GM19023 (cell line): Measurements from ENCODE around the gene GJD3.

ENCODE experiments used
- ATAC-seq: cut with Tn5 transposase; IDR thresholded peaks from one replicate; pipeline ENCODE4 v1.9.1; 2021; ENCODE audit warnings: mild to moderate bottlenecking, moderate library complexity; ENCODE audit not compliant: unreplicated experiment

GJD3 gene

DNA sequence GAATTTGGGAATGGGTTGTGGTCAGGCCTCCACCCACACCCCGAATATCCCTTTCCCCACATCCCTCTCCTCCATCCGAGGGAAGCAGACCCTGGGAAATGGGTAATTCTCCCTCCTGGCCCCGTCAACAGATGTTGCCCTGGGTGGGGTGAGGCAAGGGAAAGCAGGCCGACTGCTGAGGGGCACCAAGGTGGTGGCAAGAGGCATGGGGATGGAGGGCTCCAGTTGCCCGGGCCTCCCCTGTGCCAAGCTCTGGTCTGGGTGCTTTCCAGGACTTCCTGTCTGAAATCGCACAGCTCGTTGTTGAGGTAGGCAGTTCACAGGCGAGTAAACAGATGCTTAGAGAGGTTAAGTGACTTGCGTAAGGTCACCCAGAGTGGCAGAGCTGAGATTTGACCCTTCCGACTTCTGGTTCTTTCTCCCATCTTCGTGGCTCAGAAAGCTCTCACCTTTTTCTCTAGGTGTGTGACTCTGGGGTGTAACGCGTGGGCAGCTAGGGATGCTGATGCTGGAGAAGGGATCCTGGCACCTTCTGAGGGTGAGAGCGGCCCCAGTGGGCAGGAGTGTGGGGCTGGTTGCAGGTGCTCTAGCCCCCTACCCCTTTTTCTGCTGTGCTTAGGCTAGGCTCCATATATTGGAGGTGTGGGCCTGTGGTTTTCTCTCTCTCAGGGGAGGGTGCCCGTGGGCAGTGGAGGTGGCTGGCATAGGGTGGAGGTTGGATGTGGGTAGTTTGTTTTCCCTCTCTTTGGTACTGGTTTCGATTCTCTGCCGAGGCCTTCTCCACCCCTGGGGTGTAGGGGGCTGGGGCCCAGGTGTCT lies 38.3 kb downstream of the GJD3 start:
- ATAC-seq = no peak

DNA sequence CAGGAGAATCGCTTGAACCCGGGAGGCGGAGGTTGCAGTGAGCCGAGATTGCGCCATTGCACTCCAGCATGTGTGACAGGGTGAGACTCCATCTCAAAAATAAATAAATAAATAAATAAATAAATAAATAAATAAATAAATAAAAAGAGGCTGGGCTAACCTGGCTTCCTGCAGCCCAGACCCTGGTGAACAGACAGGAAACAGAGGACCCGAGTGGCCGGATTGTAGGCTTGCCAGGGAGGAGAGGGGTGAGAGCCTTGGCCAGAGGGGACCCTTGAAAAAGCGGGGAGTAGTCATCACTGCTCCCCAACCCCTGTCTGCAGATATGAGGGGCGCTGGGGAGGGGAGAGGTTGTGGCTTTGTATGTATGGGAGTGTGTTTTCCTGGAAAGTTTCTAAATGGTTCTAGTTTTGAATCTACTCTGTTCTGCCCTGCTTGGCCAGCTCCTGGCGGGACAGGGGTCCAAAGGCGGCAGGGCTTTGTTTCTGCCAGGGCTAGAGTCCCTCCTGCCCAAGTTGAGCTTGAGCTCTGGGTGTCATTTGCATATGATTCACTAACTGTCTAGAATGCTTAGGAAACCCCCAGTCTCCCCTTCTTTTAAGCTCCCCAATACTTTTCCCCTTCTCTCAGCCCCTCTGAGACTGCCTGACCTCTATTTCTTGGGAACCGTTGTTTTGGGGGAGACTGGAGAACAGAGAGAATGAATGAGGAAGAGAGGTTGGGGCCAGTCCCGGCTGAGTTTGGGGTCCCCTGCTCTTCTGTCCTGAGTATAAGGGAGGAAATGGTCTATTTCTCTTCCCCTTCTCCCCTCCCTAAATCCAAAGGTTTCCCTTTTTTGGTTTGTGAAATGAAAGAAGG lies 39.2 kb downstream of the GJD3 start:
- no peak for ATAC-seq

DNA sequence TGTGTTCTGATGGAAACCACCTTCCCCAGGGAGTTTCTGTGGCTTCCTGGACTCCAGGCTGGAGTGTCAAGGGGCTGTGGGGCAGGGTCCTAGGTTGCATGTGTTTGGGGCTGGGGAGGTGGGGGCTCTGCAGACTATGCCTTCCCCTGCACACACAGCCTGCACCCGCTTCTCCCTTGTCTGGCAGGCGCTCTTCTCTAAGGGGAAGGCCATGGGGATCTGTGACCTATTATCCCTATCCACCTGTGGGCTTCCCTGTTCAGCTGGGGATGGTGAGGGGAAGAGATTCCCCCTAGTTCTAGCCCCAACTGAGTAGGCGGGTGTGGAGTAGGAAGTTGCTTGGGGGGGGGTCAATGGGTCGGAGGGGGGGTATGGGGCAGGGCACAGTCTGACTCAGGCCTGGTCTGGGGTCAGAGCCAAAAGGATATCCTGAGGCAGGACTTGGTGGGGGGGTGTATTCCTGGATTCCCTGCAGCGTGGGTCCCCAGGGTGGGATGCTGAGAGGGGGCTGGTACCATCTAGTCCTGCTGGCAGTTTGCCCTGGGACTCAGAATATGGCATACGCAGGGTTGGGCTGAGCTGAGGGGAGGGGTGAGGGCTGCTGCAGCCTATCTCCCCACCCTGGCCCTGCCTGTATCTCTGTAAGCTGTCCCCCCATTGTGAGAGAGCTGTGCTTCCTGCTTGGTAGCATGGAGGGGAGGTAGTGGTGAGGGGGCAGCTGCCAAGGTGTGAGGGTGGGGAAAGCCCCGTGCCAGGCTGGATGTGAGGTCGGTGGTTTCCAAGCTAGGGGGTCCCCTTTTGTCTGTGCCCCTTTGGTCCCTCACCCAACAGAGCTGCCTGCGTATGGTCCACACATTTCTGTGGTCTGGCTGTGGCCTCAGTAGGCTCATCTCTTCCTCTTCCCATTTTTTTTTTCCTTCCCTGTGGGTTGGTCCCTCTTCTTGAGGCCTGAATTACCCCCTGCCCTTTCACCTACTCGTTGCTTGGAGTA lies 40.9 kb downstream of the GJD3 start:
- no peak for ATAC-seq

DNA sequence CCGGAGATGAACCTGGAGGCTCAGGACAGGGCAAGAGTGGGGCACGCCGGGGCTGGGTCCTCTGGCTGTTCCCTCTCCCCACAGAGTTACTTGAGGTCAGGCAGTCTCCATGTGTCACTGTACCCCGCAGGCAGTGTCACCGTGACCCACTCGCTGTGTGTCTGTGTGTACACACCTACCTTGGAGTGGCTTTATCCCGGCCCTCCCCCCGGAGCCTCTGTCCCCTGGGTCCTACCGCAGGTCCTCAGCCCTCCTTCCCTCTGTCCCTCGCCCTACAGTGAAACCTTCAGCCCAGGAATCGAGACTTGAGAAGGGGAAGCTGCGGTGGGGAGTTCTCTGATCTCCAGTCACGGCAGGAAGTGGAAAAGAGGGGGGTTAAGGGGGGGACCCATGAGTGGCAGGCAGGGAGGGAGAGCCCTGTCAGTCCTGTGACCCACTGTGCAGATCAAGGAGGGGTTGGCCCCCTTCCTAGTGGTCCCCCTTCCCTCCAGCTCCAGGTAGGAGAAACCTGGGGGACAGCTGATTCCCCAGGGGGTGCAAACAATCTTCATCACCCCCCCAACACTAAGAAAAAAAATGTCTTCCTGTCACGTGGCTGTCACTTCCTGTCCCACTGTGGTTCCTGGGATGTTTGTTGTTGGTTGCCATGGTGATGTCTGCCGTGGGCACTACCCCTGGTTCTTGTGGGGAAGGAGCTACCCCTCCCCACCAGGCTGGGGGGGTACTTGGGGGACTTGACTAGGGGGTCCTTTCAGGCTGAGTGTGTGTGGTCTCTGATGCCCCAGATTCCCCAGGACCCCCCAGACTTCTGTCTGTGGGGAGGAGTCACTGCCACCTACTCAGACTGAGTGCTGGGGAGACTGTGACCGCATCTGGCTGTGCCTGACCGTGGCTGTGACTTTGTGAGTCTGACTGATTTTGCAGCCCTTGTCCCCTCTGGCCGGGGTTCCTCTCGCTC lies 41.9 kb downstream of the GJD3 start:
- ATAC-seq = peak; percentile 31

DNA sequence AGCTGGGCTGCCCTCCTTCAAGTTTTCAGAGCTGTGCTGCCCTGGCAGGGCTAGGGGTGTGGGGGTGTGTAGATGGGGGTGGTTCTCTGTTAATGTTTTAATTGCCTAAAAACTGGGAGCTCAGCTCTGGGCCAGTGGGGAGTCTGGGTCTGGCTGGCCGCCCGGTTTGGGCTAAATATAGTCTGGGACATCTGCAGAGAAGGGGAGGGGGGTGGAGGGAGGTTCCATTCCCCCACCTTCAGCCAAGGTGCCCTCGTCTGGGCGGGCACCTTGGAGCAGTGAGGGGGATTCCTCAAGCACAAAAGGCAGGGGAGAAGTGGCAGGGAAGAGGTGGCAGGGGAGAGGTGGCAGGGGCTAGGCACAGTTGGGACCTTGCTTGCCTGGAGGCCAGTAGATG lies 42.6 kb downstream of the GJD3 start:
- no peak for ATAC-seq

DNA sequence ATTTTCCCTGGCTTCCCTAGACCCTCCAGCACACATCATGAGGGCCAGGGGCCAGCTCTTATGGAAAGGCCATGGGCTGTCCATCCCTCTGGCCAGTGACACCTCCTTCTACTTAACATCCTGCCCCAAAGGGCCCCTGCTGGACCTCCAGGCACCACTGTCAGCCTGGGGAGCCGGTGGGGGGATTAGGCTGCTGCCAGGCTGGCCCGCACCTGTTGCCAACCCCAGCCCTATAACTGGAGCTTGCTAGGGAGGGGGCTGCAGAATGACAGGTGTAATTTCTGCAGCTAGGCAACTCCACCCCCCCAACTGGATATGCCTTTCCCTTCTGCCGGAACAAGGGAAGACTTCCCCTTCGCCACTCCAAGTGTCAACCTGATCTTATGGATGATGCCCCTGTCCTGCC lies 43.0 kb downstream of the GJD3 start:
- no peak for ATAC-seq

DNA sequence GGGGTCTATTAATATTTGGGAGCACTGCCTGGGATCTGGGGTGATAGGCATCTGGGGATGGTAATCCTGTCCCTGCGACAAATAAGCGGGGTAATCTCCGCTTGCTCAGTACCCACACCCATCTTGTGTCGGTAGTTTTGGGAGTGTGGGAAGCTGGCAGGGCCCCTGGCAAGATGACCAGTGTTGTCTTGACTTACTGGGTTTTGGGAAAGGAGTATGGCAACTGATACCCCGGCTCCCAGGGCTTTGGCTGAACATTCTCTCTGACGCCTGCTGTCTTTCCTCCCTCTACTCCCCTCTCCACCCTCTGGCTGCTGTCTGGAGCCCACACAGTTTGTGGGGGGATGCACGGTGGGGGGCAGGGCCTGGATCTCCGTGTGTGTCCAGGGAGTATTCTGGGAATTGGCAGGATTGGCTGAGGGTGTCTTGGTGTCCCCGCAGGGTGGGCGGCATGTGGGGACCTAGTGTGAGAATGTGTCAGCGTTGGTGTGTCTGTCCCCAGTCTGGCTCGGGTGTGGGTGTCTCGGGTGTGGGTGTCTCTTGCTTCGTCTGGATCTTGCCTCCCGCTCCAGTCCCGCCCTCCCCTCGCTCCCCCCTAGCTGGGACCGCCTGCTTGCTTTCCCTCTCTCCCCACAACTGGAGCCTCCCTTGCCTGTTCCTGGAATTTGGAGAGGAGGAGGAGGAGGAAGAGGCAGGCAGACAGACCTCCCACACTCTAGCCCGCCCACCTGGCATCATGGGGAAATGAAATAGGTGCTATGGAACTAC lies 43.6 kb downstream of the GJD3 start:
- ATAC-seq = no peak

DNA sequence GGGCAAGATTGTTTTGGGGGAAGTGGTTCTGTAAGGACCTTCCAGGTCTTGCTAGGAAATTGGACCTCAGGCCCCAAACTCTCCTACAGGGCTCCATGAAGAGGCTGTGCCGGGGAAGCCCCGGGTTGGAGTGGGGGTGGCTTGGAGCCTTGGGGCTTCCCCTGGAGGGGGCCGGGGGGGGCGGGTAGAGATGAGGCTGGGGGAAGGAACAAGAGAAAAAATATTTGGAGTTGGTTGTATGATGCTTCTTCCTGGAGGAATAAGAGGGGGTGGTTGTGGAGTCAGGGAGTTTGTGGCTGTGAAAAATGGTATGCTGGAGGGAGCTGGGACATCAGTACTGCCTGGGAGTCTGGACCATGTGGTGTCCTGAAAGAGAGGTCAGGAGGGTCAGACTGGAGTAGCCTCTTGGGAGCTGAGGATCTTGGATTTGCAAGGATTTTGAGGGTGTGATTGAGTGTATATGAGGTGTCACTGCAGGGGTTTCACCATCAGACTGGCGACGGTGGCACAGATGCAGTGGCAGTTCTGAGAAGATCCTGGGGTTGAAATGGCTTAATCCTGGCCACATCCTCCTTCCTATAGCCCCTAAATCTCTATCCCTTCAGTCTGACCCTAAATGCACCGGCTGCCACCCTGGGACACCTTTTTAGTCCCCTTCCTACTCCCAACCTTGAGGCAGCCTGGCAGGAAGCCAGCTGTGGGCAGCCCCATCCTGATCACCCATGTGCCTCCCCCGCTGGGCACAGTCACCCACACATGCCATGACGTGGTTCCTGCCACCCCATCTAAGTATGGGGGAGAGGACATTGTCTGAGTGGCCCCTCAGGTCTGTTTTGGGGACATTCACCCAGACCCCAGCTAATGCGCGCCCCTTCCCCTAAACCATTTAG lies 44.6 kb downstream of the GJD3 start:
- no peak for ATAC-seq

DNA sequence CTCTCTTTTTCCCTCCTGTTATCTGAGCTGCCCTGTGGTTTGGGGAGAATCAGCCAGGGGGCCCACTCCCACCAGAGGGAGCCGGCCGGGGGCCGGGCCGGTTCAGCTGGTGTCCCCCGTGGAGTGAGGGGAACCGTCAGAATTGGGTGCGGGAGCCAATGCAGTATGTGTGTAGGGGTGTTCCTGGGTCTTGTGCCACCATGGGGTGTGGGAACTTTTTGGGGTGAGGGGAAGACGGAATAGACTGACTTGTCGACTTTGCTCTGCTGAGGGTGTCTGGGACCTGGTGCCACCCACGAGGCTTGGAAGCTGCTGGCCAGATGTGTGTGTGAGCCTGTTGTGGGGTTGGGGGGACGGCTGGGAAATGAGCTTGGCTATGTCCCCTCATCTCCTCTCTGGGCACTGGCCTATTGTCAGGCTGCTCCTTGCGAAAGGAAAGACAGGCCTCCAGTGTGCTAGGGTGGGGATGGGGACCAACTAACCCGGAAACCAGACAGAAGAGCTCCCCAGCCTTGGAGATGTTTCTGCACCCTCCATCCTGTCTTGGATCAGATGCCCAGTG lies 45.6 kb downstream of the GJD3 start:
- no peak for ATAC-seq

DNA sequence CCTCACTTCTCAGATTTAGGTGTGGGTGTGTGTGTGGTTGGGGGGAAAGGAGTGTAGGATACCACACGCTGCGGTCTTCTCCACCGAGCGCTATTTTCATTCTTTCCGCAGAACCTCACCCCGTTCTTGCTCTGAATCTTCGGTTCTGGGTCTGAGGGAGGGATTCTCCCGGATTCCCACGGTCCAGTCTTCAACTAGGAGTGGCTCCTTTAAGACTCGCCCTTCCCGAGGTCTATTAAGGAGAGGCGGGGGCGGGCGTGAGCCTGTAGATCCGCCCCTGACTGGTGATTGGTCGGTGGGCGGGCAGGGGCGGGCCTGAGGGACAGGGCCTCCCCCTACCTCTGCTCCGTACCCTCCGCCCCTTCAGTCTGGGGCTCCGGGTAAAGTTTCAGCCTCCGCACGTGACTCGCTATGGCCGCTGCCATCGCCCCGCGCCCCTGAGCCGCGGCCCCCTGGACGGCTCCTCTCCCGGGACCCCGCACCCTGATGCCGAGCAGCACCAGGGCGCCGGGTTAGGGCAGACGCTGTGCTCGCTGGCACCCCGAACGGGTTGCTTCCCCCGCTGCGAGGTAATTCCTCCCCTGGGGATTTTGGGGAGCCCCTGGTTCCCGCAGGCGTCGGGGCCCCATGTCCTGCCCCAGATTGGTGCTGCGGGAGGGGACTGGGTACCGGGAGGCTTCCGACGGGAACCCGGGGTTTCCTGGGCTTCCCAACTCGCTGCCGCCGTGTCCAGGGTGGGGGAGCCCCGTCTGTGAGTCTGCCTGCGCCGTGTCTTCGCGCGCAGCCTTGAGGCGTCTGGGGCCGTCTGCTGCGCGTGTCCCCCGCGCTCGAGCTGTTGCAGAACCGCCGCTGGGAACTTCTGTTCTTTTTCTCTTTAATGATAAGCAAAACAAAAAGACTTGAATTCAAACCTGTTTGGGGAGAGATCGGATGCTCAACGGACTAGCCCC lies 46.4 kb downstream of the GJD3 start:
- peak; percentile 68 for ATAC-seq

DNA sequence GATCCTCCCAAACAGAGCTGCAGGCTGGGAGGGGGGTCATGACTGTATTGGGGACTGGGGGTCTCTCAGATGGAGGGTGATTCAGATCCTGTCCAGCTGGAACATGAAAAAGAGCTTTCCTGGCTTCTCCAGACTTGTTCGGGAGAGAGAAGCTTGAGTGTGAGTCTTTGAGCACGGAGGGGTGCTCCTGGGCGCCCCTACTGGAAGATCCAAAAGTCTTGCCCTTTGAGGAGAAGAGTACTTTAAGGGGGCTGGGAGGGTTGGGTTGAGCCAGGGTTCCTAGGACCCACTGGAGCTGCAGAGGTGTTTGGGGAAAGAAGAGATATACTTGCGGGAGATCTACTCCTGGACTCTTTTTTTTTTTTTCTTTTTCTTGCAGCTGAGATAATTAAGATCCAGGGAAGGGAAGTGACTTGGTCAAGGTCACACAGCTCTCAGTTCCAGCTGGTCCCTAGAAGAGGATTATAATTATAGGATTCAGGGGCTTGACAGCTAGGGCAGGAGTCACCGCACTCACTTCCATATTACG lies 47.1 kb downstream of the GJD3 start:
- ATAC-seq = no peak

DNA sequence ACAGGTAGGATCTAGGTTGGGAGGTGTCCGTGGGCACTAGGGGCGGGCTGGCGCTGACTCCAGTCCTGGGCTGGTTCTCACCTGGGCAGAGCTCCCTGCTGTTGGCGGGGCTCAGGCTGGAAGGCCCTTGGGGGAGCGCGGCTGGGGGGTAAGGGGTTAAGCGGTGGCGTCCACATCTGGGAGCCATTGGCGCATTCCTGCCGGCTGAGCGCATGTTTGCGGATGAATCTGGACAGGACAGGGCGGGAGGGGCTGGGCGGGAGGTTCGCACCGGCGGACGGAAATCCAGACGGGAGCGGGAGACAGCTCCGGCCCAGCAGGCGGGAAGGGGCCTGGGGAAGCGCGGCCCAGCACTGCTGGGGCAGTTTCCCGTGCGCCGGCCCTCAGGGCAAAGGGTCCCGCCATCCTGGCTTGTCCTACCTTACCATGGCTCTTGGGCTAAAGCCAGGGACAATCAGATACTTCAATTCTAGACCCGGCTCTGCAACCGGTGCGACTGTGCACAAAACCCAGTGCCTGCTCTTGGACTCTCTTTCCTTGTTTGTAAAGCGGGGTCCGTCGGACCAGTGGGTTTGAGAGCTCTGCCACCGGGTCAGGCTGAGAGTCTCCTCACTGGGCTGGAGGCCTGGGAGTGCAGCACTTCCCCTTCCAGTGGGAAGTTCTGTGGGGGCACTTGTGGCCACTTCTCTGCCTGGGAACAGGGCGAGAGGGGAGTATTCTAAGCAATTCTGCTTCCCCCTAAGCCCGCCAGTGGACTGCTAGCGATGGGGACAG lies 47.8 kb downstream of the GJD3 start:
- ATAC-seq = no peak

DNA sequence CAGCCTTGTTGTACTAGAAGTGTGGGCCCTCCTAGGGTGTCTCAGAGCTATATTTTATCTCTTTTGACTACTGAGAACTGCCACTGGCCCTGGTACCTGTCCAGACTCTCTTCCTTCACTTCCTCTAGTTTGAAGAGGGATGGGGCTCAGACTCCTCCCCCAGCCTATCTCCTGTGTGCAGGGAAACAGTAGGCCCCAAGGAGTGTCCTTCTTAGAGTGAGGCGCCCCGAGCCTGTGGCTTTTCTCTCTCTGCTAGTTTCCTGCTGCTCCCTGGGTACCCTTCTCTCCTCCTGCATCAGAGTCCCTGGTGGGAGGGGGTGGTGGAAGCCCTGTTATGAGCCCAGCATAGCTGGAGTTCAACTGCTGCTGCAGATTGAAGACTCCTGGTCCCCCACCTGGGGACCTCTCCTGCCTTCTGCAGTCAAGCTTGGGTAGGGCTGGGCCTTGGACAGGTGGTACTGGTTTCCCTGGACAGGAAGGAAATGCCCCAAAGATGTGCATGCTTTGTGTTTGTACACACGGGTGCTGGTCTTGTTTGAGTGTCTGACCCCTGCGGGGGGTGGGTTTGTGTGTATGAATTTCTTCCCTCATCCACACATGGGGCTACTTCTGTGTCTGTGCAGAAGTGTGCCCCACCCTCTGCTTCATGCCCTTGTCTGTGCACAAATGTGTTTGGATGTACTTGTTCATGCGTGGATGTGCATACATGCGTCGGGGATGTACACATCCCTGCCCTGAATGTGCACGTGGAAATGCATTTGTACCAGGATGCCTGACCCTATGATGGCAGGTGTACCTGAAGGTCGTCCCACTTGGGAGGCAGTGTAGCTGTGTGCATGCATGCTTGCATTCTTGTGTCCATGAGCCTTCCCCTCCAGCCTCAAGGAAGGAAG lies 48.6 kb downstream of the GJD3 start:
- no peak for ATAC-seq

DNA sequence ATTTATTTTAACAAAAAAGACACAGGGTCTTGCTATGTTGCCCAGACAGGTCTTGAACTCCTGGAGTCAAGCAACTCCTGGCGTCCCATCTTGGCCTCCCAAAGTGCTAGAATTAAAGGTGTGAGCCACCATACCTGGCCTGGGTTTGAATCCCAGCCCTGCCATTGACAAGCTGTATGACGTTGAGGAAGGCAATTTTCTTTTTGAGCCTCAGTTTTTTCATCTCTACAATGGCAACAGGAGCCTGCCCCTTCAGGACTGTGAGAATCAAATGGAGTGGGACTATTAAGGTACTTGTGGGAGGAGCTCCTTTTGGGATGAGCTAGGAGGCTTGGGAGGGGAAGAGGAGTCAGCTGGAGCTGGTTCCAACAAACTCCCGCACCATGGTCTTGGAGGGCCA lies 49.3 kb downstream of the GJD3 start:
- no peak for ATAC-seq

DNA sequence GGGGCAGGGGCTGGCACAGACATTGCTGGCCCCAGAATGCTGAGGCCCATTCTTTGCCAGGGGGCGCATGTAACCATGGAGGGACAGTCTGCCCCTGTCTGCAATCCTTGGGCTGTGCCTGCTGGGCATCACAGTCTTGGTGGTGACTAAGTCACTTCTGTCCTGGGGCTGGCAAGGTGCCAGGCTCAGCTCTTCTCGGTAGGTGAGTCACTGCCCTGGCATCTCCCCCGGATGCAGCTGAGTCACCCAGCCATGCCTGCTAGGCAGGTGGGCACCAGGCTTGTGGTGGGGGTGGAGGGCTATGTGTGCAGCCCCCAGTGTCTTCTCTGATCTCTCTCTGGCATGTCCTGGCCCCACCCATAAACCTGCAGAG lies 50.0 kb downstream of the GJD3 start:
- ATAC-seq = no peak
